SK-N-SH (cell line): Measurements from ENCODE around the gene SGMS2. TPM values are rescaled to one million over a fixed set of nuclear protein-coding genes. Genes with fewer than 3 reads are reported as not detected.

Experiments used
- CTCF ChIA-PET: fragments of 300-600, 350-600 bp; formaldehyde crosslinking; extraction: SDS; loops from one replicate; lab custom pipeline; 2021; lab: Yijun Ruan, JAX
- POLR2A ChIA-PET: fragments of 350-600 bp; sonication (Branson Sonifier 250); formaldehyde crosslinking; extraction: SDS; loops from one replicate; lab custom pipeline; 2020; ENCODE audit warnings: antibody characterized with exemption, inconsistent platforms; lab: Yijun Ruan, JAX
- DNase-seq: peaks from one replicate; pipeline ENCODE4 v3.0.0; 2012
- H2AFZ ChIP-seq: fragments of 200-600 bp; sonication (generic); 2 replicates; pipeline ENCODE4 v1.8.1; 2016; ENCODE audit warnings: antibody characterized with exemption, mild to moderate bottlenecking, low read depth
- H3F3A ChIP-seq: fragments of 200-600 bp; sonication (generic); replicated peaks from 2 replicates; pipeline ENCODE3; 2016; ENCODE audit warnings: antibody characterized with exemption, mild to moderate bottlenecking; ENCODE audit not compliant: insufficient read depth
- H3K27ac ChIP-seq, 2 experiments: fragments of 200-500 bp in 1 of 2; fragments of 200-600 bp in 1 of 2; sonication (Bioruptor generic) in 1 of 2; sonication (generic), shearing (Covaris generic) in 1 of 2; 2 replicates each; pipeline versions ENCODE4 v1.5.1 to v1.6.1; 2014 to 2016; ENCODE audit warnings: low read depth in 2 of 2, inconsistent platforms in 1 of 2, low read length in 1 of 2, mild to moderate bottlenecking in 1 of 2, mixed read lengths in 1 of 2
- H3K27me3 ChIP-seq: fragments of 200-600 bp; sonication (generic), shearing (Covaris generic); 2 replicates; pipeline ENCODE4 v1.6.1; 2016; ENCODE audit warnings: mixed run types; ENCODE audit not compliant: insufficient read depth
- H3K36me3 ChIP-seq, 2 experiments: fragments of 200-500 bp in 1 of 2; fragments of 200-600 bp in 1 of 2; sonication (Bioruptor generic) in 1 of 2; sonication (generic) in 1 of 2; replicated peaks in 1 of 2; 2 replicates each; pipeline versions ENCODE3 to v1.5.1; 2014 to 2016; ENCODE audit warnings: low read length in 1 of 2, mild to moderate bottlenecking in 1 of 2; ENCODE audit not compliant: insufficient read depth in 2 of 2, control insufficient read depth in 1 of 2
- H3K4me1 ChIP-seq, 2 experiments: fragments of 200-500 bp in 1 of 2; fragments of 200-600 bp in 1 of 2; sonication (Bioruptor generic) in 1 of 2; sonication (generic), shearing (Covaris generic) in 1 of 2; 2 replicates each; pipeline versions ENCODE4 v1.5.1 to v1.6.1; 2014 to 2016; ENCODE audit warnings: low read depth in 1 of 2, low read length in 1 of 2, mixed run types in 1 of 2; ENCODE audit not compliant: insufficient read depth in 2 of 2, control insufficient read depth in 1 of 2
- H3K4me2 ChIP-seq: fragments of 200-600 bp; sonication (generic), shearing (Covaris generic); 2 replicates; pipeline ENCODE4 v1.6.1; 2017; ENCODE audit warnings: mixed run types
- H3K4me3 ChIP-seq, 2 experiments: fragments of 200-500 bp in 1 of 2; fragments of 200-600 bp in 1 of 2; sonication (Bioruptor generic) in 1 of 2; sonication (generic), shearing (Covaris generic) in 1 of 2; 2 replicates each; pipeline versions ENCODE4 v1.5.1 to v1.8.1; 2014 to 2016; ENCODE audit warnings: low read depth in 2 of 2, inconsistent platforms in 1 of 2, low read length in 1 of 2, mild to moderate bottlenecking in 1 of 2, mixed read lengths in 1 of 2, moderate library complexity in 1 of 2
- H3K79me2 ChIP-seq: fragments of 200-600 bp; sonication (generic); 2 replicates; pipeline ENCODE4 v1.8.1; 2017; ENCODE audit warnings: mild to moderate bottlenecking; ENCODE audit not compliant: insufficient read depth
- H3K9ac ChIP-seq: fragments of 200-600 bp; sonication (generic); 2 replicates; pipeline ENCODE4 v1.6.1; 2017; ENCODE audit warnings: mixed run types
- H3K9me2 ChIP-seq: fragments of 200-600 bp; sonication (generic); 2 replicates; pipeline ENCODE4 v1.6.1; 2017; ENCODE audit warnings: mixed run types
- H3K9me3 ChIP-seq: fragments of 200-600 bp; sonication (generic); 2 replicates; pipeline ENCODE4 v1.6.1; 2017; ENCODE audit warnings: mixed run types, mild to moderate bottlenecking, moderate library complexity
- H4K20me1 ChIP-seq: fragments of 200-600 bp; sonication (generic); 2 replicates; pipeline ENCODE4 v1.6.1; 2017; ENCODE audit warnings: mild to moderate bottlenecking, mixed run types; ENCODE audit not compliant: insufficient read depth
- CHD2 ChIP-seq: fragments of 150-350 bp; IDR thresholded peaks from 2 replicates; pipeline ENCODE4 v1.6.1; 2018; ENCODE audit warnings: low read length; ENCODE audit not compliant: partially characterized antibody
- ELF1 ChIP-seq: IDR thresholded peaks from 2 replicates; pipeline ENCODE4 v1.4.0; 2012
- EP300 ChIP-seq, 2 experiments: IDR thresholded peaks; 2 replicates each; pipeline versions ENCODE4 v1.4.0 to v1.6.1; 2012; ENCODE audit warnings: borderline replicate concordance in 1 of 2, low read depth in 1 of 2, low read length in 1 of 2
- FOXJ3 ChIP-seq: sonication (generic); formaldehyde crosslinking; IDR thresholded peaks from 2 replicates; pipeline ENCODE4 v1.5.1; 2020; ENCODE audit warnings: mild to moderate bottlenecking, missing genetic modification reagents
- FOXM1 ChIP-seq: IDR thresholded peaks from 2 replicates; pipeline ENCODE4 v1.4.0; 2012; ENCODE audit warnings: low read depth, mild to moderate bottlenecking
- JUND ChIP-seq: IDR thresholded peaks from 2 replicates; pipeline ENCODE4 v1.4.0; 2012
- MEF2A ChIP-seq: IDR thresholded peaks from 2 replicates; pipeline ENCODE4 v1.4.0; 2012; ENCODE audit warnings: low read depth, borderline replicate concordance
- MXI1 ChIP-seq: IDR thresholded peaks from 2 replicates; pipeline ENCODE4 v1.6.1; 2012; ENCODE audit warnings: mild to moderate bottlenecking, low read depth, low read length, improper control_type of control experiment
- POLR2AphosphoS5 ChIP-seq: IDR thresholded peaks from 2 replicates; pipeline ENCODE4 v1.6.1; 2012; ENCODE audit warnings: low read depth, low read length
- RAD21 ChIP-seq: IDR thresholded peaks from 2 replicates; pipeline ENCODE4 v1.6.1; 2012; ENCODE audit warnings: mild to moderate bottlenecking, low read length
- RCOR1 ChIP-seq: fragments of 150-350 bp; IDR thresholded peaks from 2 replicates; pipeline ENCODE4 v1.6.1; 2017; ENCODE audit warnings: antibody characterized with exemption, low read length
- RXRA ChIP-seq: IDR thresholded peaks from 2 replicates; pipeline ENCODE4 v1.4.0; 2012; ENCODE audit warnings: low read depth, mild to moderate bottlenecking, borderline replicate concordance
- SMC3 ChIP-seq: IDR thresholded peaks from 2 replicates; pipeline ENCODE4 v1.6.1; 2012; ENCODE audit warnings: low read depth, low read length, improper control_type of control experiment
- TAF1 ChIP-seq: IDR thresholded peaks from 2 replicates; pipeline ENCODE4 v1.6.1; 2012; ENCODE audit warnings: low read depth, mild to moderate bottlenecking, low read length, moderate library complexity, borderline replicate concordance
- TCF12 ChIP-seq: IDR thresholded peaks from 2 replicates; pipeline ENCODE4 v1.4.0; 2012
- TEAD4 ChIP-seq: IDR thresholded peaks from 2 replicates; pipeline ENCODE4 v1.4.0; 2012; ENCODE audit warnings: mild to moderate bottlenecking, borderline replicate concordance; ENCODE audit not compliant: insufficient read depth
- YY1 ChIP-seq: IDR thresholded peaks from 2 replicates; pipeline ENCODE4 v1.4.0; 2012; ENCODE audit warnings: low read depth, mild to moderate bottlenecking
- WGBS: methylation state at CpG from one replicate; pipeline ENCODE4 v1.1.6; 2017; ENCODE audit warnings: low lambda C conversion rate; 5-methylcytosine and 5-hydroxymethylcytosine counted together
- polyA plus RNA-seq, 3 experiments: library from polyadenylated mRNA; depleted of rRNA; stranded (reverse); fragments of >200 nt; gene quantifications; 2 replicates each; pipeline ENCODE4 v1.2.3, GENCODE V29; 2012
- TF ChIP-seq, protein P1 (sequence below): IDR thresholded peaks from 2 replicates; pipeline ENCODE4 v1.4.0; 2012; ENCODE audit warnings: low read depth
- TF ChIP-seq, protein P2 (sequence below): IDR thresholded peaks from 2 replicates; pipeline ENCODE4; 2012
- TF ChIP-seq, protein P3 (sequence below): IDR thresholded peaks from 2 replicates; pipeline ENCODE4 v1.4.0; 2012; ENCODE audit warnings: low read depth, borderline replicate concordance
- TF ChIP-seq, protein P4 (sequence below): IDR thresholded peaks from 2 replicates; pipeline ENCODE4 v1.4.0; 2012; ENCODE audit warnings: low read depth, borderline replicate concordance
- TF ChIP-seq, protein P5 (sequence below): IDR thresholded peaks from 2 replicates; pipeline ENCODE4 v1.6.1; 2012; ENCODE audit warnings: mild to moderate bottlenecking, low read depth, low read length, moderate library complexity

Gene SGMS2
- polyA plus RNA-seq, 1 of the 3 experiments (the other 2 are of a cell fraction), result 0.82 TPM

DNA sequence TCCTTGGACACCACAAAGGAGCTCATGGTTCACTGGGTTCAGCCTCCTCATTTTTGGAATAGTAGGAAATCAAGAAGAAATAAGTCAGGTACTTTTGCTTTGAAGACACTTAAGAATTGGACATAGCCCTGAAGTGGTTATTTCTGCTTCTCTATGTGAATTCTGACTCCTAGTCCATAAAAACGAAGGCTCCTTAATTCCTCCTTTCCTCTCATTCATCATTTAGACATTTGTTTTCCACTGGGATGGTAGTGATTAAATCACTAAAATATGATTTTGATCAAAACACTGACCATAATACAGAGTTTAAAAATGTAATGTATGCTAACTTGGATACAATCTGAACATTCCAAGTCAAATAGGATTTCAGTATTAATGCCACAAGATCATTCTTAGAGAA is 71.9 kb downstream of the SGMS2 start:
- Histone ChIP-seq H3K9me2 (no peaks in the 10 kb centered on the region), H3K36me3 (no peaks in the 10 kb centered on the region), H3K4me2 (no peak overlapping the region; the same call in 1 of the 2 replicates), H3F3A (peaks cover 8% of the 10 kb centered on the region), H3K4me1 (peaks cover 0 to 2% of the 10 kb centered on the region in 2 experiments; a peak in 1 of 4 replicates), H3K4me3 (no peak overlapping the region), H3K9ac (no peak overlapping the region), H4K20me1 (no peaks in the 10 kb centered on the region), H3K27ac (peak overlapping the region; percentile 25 to 60; a peak in 1 of 4 replicates), H3K79me2 (no peaks in the 10 kb centered on the region), H2AFZ (no peak overlapping the region), H3K27me3 (no peaks in the 10 kb centered on the region; the same call in none of the 2 replicates), H3K9me3 (no peaks in the 10 kb centered on the region)
- TF ChIP-seq RAD21 (no peak), TEAD4 (no peak), JUND (no peak), MXI1 (no peak), TAF1 (no peak), FOXM1 (no peak), CHD2 (no peak), YY1 (no peak), FOXJ3 (CRISPR knock-in tag) (no peak)
- TF ChIP-seq, protein P1, sequence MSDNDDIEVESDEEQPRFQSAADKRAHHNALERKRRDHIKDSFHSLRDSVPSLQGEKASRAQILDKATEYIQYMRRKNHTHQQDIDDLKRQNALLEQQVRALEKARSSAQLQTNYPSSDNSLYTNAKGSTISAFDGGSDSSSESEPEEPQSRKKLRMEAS, result no peak
- TF ChIP-seq, protein P2, sequence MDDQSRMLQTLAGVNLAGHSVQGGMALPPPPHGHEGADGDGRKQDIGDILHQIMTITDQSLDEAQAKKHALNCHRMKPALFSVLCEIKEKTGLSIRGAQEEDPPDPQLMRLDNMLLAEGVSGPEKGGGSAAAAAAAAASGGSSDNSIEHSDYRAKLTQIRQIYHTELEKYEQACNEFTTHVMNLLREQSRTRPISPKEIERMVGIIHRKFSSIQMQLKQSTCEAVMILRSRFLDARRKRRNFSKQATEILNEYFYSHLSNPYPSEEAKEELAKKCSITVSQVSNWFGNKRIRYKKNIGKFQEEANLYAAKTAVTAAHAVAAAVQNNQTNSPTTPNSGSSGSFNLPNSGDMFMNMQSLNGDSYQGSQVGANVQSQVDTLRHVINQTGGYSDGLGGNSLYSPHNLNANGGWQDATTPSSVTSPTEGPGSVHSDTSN, result no peak
- DNase-seq, result no peak
- POLR2A ChIA-PET, result no interaction called here
- CTCF ChIA-PET, result interaction anchor here (0.6 to 1.8 kb wide), 2 partner anchors 10 to 16 kb away, joined by 3 to 5 read pairs; no protein-coding TSS in a partner anchor
- WGBS, result 3% methylated on average over 1 of the region's 1 CpG

DNA sequence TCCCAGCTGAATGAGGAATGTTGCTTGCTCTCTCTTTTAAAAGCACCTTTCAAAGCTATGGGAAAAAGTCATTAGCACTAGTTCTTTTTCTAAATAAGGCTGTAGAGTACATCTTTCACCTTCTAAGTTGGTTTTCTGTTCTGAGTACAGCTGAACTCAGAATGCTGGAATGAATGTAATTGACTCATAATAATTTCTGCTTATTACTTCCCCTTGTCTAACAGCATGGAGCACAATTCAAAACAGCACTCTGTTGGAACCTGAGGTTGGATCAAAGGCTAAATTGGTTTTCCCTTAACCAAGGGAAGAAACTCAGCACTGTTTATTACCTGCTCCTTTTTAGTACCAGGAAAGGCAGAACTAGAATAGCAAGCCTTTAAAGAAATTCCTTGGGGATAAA is 73.1 kb downstream of the SGMS2 start:
- Histone ChIP-seq H2AFZ (no peak overlapping the region), H3K4me3 (no peak overlapping the region), H3K36me3 (no peaks in the 10 kb centered on the region), H3K9me2 (no peaks in the 10 kb centered on the region), H3K9me3 (no peaks in the 10 kb centered on the region), H3K27ac (no peak overlapping the region), H3K27me3 (no peaks in the 10 kb centered on the region; the same call in none of the 2 replicates), H3K4me2 (no peak overlapping the region), H3K9ac (no peak overlapping the region), H3K4me1 (peaks cover 0 to 2% of the 10 kb centered on the region in 2 experiments; a peak in 1 of 4 replicates), H3K79me2 (no peaks in the 10 kb centered on the region), H4K20me1 (no peaks in the 10 kb centered on the region), H3F3A (peaks cover 8% of the 10 kb centered on the region)
- DNase-seq, result no peak
- ChIA-PET POLR2A (no interaction called here), CTCF (no interaction called here)
- TF ChIP-seq, protein P3, sequence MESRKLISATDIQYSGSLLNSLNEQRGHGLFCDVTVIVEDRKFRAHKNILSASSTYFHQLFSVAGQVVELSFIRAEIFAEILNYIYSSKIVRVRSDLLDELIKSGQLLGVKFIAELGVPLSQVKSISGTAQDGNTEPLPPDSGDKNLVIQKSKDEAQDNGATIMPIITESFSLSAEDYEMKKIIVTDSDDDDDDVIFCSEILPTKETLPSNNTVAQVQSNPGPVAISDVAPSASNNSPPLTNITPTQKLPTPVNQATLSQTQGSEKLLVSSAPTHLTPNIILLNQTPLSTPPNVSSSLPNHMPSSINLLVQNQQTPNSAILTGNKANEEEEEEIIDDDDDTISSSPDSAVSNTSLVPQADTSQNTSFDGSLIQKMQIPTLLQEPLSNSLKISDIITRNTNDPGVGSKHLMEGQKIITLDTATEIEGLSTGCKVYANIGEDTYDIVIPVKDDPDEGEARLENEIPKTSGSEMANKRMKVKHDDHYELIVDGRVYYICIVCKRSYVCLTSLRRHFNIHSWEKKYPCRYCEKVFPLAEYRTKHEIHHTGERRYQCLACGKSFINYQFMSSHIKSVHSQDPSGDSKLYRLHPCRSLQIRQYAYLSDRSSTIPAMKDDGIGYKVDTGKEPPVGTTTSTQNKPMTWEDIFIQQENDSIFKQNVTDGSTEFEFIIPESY, result no peak
- TF ChIP-seq YY1 (no peak), MEF2A (no peak), EP300 (IDR thresholded peaks at IDR 0.05; ENCODE audit: borderline replicate concordance in 1 of 2, low read depth in 1 of 2, low read length in 1 of 2) (no peak), RXRA (no peak), TCF12 (no peak), RAD21 (no peak), RCOR1 (no peak), SMC3 (no peak), TAF1 (no peak), POLR2AphosphoS5 (no peak), ELF1 (no peak)
- TF ChIP-seq, protein P4, sequence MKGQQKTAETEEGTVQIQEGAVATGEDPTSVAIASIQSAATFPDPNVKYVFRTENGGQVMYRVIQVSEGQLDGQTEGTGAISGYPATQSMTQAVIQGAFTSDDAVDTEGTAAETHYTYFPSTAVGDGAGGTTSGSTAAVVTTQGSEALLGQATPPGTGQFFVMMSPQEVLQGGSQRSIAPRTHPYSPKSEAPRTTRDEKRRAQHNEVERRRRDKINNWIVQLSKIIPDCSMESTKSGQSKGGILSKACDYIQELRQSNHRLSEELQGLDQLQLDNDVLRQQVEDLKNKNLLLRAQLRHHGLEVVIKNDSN, result no peak
- TF ChIP-seq, protein P5, sequence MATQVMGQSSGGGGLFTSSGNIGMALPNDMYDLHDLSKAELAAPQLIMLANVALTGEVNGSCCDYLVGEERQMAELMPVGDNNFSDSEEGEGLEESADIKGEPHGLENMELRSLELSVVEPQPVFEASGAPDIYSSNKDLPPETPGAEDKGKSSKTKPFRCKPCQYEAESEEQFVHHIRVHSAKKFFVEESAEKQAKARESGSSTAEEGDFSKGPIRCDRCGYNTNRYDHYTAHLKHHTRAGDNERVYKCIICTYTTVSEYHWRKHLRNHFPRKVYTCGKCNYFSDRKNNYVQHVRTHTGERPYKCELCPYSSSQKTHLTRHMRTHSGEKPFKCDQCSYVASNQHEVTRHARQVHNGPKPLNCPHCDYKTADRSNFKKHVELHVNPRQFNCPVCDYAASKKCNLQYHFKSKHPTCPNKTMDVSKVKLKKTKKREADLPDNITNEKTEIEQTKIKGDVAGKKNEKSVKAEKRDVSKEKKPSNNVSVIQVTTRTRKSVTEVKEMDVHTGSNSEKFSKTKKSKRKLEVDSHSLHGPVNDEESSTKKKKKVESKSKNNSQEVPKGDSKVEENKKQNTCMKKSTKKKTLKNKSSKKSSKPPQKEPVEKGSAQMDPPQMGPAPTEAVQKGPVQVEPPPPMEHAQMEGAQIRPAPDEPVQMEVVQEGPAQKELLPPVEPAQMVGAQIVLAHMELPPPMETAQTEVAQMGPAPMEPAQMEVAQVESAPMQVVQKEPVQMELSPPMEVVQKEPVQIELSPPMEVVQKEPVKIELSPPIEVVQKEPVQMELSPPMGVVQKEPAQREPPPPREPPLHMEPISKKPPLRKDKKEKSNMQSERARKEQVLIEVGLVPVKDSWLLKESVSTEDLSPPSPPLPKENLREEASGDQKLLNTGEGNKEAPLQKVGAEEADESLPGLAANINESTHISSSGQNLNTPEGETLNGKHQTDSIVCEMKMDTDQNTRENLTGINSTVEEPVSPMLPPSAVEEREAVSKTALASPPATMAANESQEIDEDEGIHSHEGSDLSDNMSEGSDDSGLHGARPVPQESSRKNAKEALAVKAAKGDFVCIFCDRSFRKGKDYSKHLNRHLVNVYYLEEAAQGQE, result no peak
- TF ChIP-seq, protein P1, result no peak
